ENCODE data around the gene OTUB1.

- TF ChIP-seq POLR2AphosphoS5 (IDR thresholded peaks at IDR 0.05; ENCODE audit: low read depth, low read length) (no peak), TAF1 (IDR thresholded peaks at IDR 0.05; ENCODE audit: borderline replicate concordance, insufficient read depth, low read length) (no peak), REST (IDR thresholded peaks at IDR 0.05; ENCODE audit: insufficient read depth in 1 of 2, low read depth in 2 of 2, low read length in 2 of 2) (no peak)
Observed at GRCh38 chr11:64017945-64018224, 31.6 kb downstream of the OTUB1 start.

Measured in PFSK-1 (cell line).